ENCODE measurements around the gene ANXA11.

DNA sequence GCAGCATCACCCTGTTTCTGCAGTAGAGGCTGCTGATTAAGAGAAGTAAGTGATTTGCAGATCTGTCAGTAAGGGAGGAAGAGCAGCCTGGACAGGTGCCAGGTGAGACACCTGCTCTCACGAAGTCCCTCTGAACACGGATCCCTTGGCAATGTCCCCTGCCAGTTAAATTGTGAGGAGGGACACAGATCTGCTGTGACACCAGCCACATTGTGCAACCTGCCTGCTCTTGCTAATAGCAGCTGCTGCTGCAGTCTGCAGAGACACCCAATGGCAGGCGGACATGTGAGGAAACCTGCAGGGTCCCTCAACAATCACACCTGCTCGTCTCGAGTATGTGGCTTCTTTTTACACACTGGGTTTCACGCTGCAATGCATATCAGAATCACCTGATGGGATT, 31.9 kb downstream of the ANXA11 start:
- TF ChIP-seq POLR2AphosphoS5 (IDR thresholded peaks at IDR 0.05) (no peak), EP300 (conservative IDR thresholded peaks at IDR 0.05; ENCODE audit: poor library complexity, severe bottlenecking) (no peak), EZH2 (IDR thresholded peaks at IDR 0.05; ENCODE audit: borderline replicate concordance, insufficient read depth, low read length, poor library complexity, severe bottlenecking) (no peak), RAD21 (conservative IDR thresholded peaks at IDR 0.05) (no peak), SMC3 (conservative IDR thresholded peaks at IDR 0.05; ENCODE audit: poor library complexity) (no peak), TAF1 (IDR thresholded peaks at IDR 0.05; ENCODE audit: low read depth) (no peak), MXI1 (conservative IDR thresholded peaks at IDR 0.05; ENCODE audit: poor library complexity, severe bottlenecking) (no peak)
- TF ChIP-seq, protein P1, sequence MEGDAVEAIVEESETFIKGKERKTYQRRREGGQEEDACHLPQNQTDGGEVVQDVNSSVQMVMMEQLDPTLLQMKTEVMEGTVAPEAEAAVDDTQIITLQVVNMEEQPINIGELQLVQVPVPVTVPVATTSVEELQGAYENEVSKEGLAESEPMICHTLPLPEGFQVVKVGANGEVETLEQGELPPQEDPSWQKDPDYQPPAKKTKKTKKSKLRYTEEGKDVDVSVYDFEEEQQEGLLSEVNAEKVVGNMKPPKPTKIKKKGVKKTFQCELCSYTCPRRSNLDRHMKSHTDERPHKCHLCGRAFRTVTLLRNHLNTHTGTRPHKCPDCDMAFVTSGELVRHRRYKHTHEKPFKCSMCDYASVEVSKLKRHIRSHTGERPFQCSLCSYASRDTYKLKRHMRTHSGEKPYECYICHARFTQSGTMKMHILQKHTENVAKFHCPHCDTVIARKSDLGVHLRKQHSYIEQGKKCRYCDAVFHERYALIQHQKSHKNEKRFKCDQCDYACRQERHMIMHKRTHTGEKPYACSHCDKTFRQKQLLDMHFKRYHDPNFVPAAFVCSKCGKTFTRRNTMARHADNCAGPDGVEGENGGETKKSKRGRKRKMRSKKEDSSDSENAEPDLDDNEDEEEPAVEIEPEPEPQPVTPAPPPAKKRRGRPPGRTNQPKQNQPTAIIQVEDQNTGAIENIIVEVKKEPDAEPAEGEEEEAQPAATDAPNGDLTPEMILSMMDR (IDR thresholded peaks at IDR 0.05; ENCODE audit: poor library complexity, severe bottlenecking): no peak
- TF ChIP-seq, protein P2, sequence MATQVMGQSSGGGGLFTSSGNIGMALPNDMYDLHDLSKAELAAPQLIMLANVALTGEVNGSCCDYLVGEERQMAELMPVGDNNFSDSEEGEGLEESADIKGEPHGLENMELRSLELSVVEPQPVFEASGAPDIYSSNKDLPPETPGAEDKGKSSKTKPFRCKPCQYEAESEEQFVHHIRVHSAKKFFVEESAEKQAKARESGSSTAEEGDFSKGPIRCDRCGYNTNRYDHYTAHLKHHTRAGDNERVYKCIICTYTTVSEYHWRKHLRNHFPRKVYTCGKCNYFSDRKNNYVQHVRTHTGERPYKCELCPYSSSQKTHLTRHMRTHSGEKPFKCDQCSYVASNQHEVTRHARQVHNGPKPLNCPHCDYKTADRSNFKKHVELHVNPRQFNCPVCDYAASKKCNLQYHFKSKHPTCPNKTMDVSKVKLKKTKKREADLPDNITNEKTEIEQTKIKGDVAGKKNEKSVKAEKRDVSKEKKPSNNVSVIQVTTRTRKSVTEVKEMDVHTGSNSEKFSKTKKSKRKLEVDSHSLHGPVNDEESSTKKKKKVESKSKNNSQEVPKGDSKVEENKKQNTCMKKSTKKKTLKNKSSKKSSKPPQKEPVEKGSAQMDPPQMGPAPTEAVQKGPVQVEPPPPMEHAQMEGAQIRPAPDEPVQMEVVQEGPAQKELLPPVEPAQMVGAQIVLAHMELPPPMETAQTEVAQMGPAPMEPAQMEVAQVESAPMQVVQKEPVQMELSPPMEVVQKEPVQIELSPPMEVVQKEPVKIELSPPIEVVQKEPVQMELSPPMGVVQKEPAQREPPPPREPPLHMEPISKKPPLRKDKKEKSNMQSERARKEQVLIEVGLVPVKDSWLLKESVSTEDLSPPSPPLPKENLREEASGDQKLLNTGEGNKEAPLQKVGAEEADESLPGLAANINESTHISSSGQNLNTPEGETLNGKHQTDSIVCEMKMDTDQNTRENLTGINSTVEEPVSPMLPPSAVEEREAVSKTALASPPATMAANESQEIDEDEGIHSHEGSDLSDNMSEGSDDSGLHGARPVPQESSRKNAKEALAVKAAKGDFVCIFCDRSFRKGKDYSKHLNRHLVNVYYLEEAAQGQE (IDR thresholded peaks at IDR 0.05; ENCODE audit: borderline replicate concordance): no peak
